ENCODE data around the gene USP3.

The USP3 gene

DNA sequence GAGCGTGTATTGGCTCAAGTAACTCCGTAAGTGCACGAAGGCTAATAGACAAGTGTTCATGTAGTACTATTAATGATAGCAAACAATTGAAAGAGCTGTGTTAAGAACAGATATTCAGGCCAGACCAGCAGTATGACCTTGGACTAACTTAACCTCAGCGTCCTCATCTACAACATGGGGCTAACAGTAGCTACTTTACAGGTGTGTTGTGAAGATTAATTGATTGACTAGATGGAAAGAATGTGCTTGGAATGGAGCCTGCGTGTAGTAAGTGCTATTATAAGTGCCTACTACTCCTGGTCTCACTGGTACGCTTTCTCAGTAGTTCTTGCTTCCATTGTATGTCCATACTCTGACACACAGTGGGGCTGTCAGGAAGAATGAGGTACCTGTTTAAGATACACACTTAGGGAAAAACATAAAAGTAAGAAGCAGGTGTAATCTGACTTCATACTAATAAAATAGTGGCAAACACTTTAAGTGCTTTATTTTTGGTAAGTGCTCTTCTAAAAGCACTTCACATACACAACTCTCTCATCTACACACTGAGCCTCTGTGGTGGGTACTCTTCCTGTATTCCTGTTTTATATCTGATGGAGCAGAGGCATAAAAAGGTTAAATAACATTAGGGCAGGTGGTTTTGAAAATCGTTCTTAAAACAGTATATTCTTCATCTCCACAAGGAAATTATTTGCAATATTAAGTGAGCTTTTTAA, 68.5 kb downstream of the USP3 start:
- H3K4me3 Mint-ChIP-seq, result no peak overlapping the region
- H3K27me3 Mint-ChIP-seq, result no peaks in the 10 kb centered on the region
- DNase-seq (ENCODE audit: low spot score in 2 of 2) (no peak), ATAC-seq (ENCODE audit: low read depth) (no peak)
- no peaks in the 10 kb centered on the region for H3K9me3 Mint-ChIP-seq
- H3K36me3 Mint-ChIP-seq, result peaks cover 30% of the 10 kb centered on the region
- peak overlapping the region; percentile 79 for H3K27ac Mint-ChIP-seq
- peaks cover 4% of the 10 kb centered on the region for H3K4me1 Mint-ChIP-seq

DNA sequence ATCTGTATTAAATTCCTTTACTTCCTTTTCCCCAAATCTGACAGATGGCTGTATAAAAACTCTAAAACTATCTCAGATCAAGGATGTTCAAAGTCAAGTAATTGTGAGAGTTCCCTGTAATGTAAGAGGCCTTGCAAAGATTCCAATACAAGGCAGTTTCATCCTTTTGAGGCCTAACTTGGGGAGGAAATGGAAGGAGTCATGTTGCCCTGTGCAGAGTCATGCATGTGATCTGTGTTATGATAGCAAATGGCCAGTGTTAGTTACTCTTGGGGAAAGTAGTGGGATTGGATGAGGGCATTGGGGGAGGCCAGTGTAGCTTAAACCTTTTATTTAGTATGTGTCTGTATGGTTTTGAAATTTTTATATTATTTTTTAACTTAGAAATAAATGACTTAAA, 69.1 kb downstream of the USP3 start:
- Mint-ChIP-seq H3K27ac (peak overlapping the region; percentile 79), H3K36me3 (peaks cover 28% of the 10 kb centered on the region), H3K4me3 (no peak overlapping the region), H3K9me3 (no peaks in the 10 kb centered on the region), H3K27me3 (no peaks in the 10 kb centered on the region), H3K4me1 (peaks cover 2% of the 10 kb centered on the region)
- no peak for ATAC-seq (ENCODE audit: low read depth)
- no peak for DNase-seq (ENCODE audit: low spot score in 2 of 2)

DNA sequence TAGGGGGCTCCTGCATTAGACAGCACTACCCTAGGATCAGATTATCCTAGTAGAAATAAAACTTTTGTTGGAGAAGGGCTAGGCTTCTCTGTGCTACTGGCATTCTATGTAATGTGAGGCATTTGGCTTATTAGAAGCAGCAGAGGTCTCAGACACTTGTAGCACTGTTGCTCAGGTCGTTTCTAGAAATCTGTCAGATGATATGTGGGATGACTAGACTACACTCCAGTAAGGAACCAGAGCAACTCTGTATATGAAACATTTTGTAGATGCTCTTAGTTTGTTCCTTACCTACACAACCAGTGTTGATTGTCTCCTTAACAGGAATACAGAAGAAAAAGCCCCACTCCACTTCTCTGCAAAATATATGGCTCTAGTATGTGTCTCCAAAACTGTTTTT, 70.9 kb downstream of the USP3 start:
- H3K36me3 Mint-ChIP-seq, result peaks cover 27% of the 10 kb centered on the region
- no peak for ATAC-seq (ENCODE audit: low read depth)
- H3K4me1 Mint-ChIP-seq, result peaks cover 5% of the 10 kb centered on the region

DNA sequence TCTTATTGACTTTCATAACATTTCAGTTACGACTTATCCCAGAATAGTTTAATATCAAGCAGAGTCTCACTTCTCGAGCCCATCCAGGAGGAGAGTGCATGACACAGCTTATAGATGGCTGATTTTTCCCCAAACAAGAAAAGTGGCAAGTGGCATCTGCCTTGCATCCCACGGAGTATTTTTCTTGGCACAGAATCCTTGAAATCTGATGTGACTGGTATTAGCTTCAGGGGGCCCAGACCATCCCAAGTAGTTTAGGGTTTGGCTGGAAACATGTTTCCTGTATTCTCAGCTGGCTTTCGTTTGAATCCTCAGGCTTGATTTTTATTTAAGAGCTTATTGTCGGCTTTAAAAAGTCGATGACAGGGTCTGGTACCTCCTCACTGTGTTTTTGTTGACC, 72.0 kb downstream of the USP3 start:
- no peak for ATAC-seq (ENCODE audit: low read depth)
- Mint-ChIP-seq H3K27ac (no peak overlapping the region), H3K4me3 (no peak overlapping the region), H3K27me3 (no peaks in the 10 kb centered on the region), H3K9me3 (no peaks in the 10 kb centered on the region), H3K4me1 (peaks cover 10% of the 10 kb centered on the region), H3K36me3 (peaks cover 26% of the 10 kb centered on the region)
- no peak for DNase-seq (ENCODE audit: low spot score in 2 of 2)

More for the DNA sequence above, 70.9 kb downstream of the USP3 start:
- H3K9me3 Mint-ChIP-seq, result no peaks in the 10 kb centered on the region
- H3K27ac Mint-ChIP-seq, result peak overlapping the region; percentile 5
- no peak for DNase-seq (ENCODE audit: low spot score in 2 of 2)
- H3K27me3 Mint-ChIP-seq, result no peaks in the 10 kb centered on the region
- H3K4me3 Mint-ChIP-seq, result no peak overlapping the region

DNA sequence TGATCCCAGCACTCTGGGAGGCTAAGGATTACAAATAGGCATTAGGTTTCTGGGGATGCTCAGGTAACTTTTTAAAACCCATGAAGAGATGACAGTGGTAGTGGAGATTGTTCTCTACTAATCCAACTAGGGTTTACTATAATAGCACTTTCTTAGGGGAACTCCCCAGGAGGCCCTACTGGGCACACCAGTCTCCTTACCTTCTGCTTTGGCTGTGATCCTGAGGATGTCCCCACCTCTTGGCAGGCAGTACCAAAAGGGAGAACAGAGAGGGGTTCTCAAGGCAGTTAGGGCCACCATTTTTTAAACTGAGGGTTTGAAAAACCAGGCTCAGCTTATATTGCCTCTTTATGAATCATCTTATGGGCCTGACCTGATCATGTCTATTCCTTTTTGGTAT, 77.8 kb downstream of the USP3 start:
- H3K36me3 Mint-ChIP-seq, result peaks cover 38% of the 10 kb centered on the region
- peak overlapping the region; percentile 85 for H3K27ac Mint-ChIP-seq
- ATAC-seq (ENCODE audit: low read depth) (peak; percentile 17), DNase-seq (ENCODE audit: low spot score in 2 of 2) (no peak)
- no peaks in the 10 kb centered on the region for H3K27me3 Mint-ChIP-seq
- no peaks in the 10 kb centered on the region for H3K9me3 Mint-ChIP-seq
- H3K4me1 Mint-ChIP-seq, result peaks cover 14% of the 10 kb centered on the region
- no peak overlapping the region for H3K4me3 Mint-ChIP-seq

DNA sequence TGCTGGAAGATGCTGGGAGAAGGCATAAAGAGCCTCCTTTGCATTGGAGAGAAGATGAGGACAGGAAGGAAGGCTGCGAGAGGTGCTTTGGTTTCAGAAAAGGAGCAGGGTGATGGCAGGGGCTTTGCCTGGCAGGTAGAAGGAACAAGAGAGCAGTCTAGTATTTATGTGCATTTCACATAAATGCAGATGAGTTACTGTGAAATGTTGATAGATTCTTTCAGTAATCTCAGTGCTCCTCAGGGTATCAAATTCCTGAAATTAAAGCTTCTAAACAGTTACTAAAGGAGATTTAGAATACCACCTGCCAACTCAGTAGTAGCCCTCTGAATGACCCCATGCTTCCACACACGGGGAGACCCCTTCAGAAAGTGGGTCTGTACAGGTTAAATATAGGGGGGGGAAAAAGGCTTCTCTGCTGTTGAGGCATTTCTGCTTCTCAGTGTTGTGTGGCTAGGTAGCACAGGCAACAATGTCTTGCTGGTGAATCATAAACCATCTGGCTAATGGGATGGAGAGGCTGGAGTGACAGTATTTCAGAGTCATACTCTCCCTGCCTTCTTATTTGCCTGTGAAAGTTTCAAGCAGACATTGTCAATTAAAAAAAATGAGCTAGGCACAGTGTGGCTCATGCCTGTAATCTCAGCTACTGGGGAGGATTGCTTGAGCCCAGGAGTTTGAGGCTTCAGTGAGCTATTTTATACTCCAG, 78.5 kb downstream of the USP3 start:
- H3K4me3 Mint-ChIP-seq, result no peak overlapping the region
- peak overlapping the region; percentile 85 for H3K27ac Mint-ChIP-seq
- H3K9me3 Mint-ChIP-seq, result no peaks in the 10 kb centered on the region
- no peak for DNase-seq (ENCODE audit: low spot score in 2 of 2)
- ATAC-seq (ENCODE audit: low read depth), result no peak
- H3K27me3 Mint-ChIP-seq, result no peaks in the 10 kb centered on the region
- H3K4me1 Mint-ChIP-seq, result peaks cover 14% of the 10 kb centered on the region
- H3K36me3 Mint-ChIP-seq, result peaks cover 38% of the 10 kb centered on the region

DNA sequence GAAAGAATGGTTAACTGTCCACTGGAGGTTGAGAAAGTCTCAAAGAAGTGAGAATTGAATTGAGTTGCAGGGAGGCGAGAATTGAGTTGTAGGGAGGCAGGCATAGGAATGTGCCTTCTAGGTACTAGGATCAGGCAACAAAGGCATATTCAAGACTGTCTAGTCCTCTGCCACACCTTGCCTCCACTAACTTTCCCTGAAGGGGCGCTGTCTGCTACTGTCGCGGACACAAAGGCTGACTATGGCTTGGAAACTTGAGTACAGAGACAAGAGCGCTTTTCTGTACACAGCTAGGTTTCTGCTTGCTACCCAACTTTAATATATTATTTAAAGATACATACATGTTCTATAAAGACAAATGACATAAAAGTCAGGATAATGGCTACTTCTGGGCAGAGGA, 82.4 kb downstream of the USP3 start:
- Mint-ChIP-seq H3K36me3 (peaks cover 59% of the 10 kb centered on the region), H3K4me3 (no peak overlapping the region), H3K9me3 (no peaks in the 10 kb centered on the region), H3K27ac (peak overlapping the region; percentile 64), H3K27me3 (no peaks in the 10 kb centered on the region), H3K4me1 (peaks cover 6% of the 10 kb centered on the region)
- no peak for DNase-seq (ENCODE audit: low spot score in 2 of 2)
- no peak for ATAC-seq (ENCODE audit: low read depth)

DNA sequence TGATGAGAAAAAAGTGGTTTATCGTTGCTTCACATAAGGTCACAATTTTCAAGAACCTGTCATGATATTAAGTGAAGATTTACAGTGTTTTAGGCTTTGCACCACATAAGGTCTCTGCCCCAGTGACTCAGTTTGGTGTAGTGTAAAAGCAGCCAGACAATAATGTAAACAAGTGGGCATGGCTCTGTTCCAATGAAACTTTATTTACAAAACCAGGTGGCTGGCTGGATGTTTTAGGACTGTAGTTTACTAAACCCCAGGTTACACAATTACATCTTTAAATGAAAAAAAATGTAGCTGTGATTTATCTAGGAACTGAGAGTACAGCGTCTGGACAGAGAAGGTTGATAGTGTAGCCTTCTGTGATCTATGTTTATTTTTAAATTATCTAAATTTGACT, 83.1 kb downstream of the USP3 start:
- DNase-seq (ENCODE audit: low spot score in 2 of 2) (no peak), ATAC-seq (ENCODE audit: low read depth) (no peak)
- H3K27ac Mint-ChIP-seq, result no peak overlapping the region

DNA sequence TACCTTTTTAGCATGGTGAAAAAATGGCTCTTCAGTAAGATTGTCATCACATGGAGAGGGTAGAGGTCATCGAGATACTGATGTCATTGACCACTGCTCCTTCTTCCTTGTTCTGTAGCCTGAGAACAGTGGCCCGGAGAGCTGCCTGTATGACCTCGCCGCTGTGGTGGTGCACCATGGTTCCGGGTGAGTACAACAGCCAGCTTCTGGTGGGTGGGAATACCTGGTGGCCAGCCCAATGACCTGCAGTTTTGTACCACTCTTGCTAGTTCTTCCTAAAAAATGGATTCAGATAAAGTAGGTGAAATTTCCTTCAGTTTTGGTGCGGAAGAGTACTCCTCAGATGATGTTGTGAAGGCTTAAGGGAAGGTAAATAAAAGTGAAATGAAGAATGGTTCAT, 84.4 kb downstream of the USP3 start:
- DNase-seq (ENCODE audit: low spot score in 2 of 2) (no peak), ATAC-seq (ENCODE audit: low read depth) (no peak)
- Mint-ChIP-seq H3K4me3 (no peak overlapping the region), H3K4me1 (peaks cover 2% of the 10 kb centered on the region), H3K9me3 (no peaks in the 10 kb centered on the region), H3K27me3 (no peaks in the 10 kb centered on the region), H3K27ac (peak overlapping the region; percentile 35), H3K36me3 (peaks cover 48% of the 10 kb centered on the region)

More for the DNA sequence above, 83.1 kb downstream of the USP3 start:
- no peaks in the 10 kb centered on the region for H3K27me3 Mint-ChIP-seq
- H3K4me1 Mint-ChIP-seq, result peaks cover 4% of the 10 kb centered on the region
- H3K9me3 Mint-ChIP-seq, result no peaks in the 10 kb centered on the region
- no peak overlapping the region for H3K4me3 Mint-ChIP-seq
- H3K36me3 Mint-ChIP-seq, result peaks cover 55% of the 10 kb centered on the region

DNA sequence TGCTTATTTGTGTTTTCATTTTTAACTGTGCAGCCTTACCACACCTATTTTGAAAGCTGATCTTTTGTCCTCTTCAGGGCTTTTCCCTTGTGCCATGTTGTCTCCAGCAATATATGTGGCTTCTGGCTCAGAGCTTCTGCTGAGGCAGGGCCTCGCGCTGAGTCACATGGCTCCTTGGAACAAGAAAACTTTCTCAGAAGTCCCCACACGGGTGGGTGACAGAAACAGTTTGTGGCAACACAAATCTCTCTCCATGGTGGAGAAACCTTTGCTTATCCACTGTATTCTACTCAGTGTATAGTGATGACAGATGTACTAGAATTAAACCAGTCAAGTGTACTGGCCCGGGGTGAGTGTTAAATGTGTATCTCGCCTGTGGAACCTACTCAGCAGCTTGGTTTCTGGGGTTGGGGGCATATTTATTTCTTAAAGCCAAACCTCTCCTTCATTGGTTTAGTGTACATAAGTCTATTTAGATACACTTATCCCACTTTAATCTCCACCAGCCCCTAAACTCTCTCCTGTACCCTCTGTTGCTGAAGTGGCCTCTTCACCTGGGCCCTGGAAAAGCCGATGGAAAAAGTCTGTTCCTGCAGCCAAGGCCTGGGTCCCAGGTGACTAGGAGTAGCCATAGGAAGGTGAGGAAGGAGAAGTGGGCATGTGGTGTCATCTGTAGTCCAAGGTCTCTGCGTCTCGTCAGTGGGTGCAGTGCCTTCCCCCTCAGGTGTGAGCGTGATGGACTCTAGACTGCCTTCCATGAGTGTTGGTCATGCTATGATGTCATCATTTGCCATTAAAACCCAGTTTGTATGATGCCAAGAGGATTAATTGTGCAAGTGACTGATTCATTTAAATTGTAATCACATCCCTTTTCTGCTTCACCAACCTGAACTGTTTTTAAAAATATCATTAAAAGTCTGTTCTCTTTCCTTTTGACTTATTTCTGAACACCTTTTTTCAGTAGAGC, 89.6 kb downstream of the USP3 start:
- DNase-seq (ENCODE audit: low spot score in 2 of 2), result peak in 1 of 2 donors; percentile 10
- peak overlapping the region; percentile 87 for H3K27ac Mint-ChIP-seq
- H3K36me3 Mint-ChIP-seq, result peaks cover 25% of the 10 kb centered on the region
- H3K4me1 Mint-ChIP-seq, result peaks cover 37% of the 10 kb centered on the region
- no peaks in the 10 kb centered on the region for H3K27me3 Mint-ChIP-seq
- no peaks in the 10 kb centered on the region for H3K9me3 Mint-ChIP-seq
- no peak overlapping the region for H3K4me3 Mint-ChIP-seq
- ATAC-seq (ENCODE audit: low read depth), result no peak

DNA sequence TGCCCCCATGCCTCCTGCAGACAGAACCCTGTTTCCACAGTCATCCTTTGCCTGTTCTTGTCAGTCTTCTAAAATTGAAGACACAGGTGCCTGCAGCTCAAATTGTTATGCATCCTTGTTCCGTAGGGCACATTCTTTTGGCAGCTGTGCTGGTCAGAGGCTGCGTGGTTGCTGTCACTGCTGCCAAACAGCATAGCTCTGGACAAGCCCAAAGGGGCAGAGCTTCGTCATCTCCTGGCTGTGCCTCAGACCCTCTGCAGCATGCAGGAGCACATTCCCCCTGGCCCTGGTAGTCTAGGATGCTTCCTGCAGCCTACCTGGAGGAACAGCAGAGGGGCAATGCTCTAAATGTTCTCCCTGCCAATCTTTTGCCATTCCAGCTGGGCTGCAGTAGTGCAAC, 90.7 kb downstream of the USP3 start:
- Mint-ChIP-seq H3K4me3 (no peak overlapping the region), H3K36me3 (peaks cover 16% of the 10 kb centered on the region), H3K4me1 (peaks cover 46% of the 10 kb centered on the region), H3K27ac (peak overlapping the region; percentile 87), H3K9me3 (no peaks in the 10 kb centered on the region), H3K27me3 (no peaks in the 10 kb centered on the region)
- ATAC-seq (ENCODE audit: low read depth), result no peak
- peak in 1 of 2 donors; percentile 10 for DNase-seq (ENCODE audit: low spot score in 2 of 2)

DNA sequence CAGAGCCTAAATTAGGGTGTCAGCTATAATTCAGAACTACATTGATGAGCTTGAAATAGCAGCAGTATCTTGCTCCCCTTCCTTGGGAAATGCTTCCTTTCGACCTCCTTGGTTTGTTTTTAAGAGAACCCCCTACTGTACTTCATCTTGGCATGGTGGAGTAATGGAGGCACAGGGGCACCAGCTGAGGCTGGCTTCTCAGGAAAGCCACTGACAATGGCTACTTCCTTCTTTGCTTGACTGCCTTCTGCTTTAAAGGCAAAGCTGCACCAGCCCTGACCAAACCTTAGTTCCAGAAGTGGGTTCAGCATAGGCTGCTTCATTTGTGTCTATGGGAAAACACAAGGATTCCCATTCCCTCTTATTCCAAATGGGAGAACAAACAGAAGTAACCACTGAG, 91.3 kb downstream of the USP3 start:
- Mint-ChIP-seq H3K27me3 (no peaks in the 10 kb centered on the region), H3K9me3 (no peaks in the 10 kb centered on the region), H3K4me3 (no peak overlapping the region), H3K4me1 (peaks cover 46% of the 10 kb centered on the region), H3K27ac (peak overlapping the region; percentile 87), H3K36me3 (peaks cover 12% of the 10 kb centered on the region)
- DNase-seq (ENCODE audit: low spot score in 2 of 2) (peak in 1 of 2 donors; percentile 8), ATAC-seq (ENCODE audit: low read depth) (no peak)

DNA sequence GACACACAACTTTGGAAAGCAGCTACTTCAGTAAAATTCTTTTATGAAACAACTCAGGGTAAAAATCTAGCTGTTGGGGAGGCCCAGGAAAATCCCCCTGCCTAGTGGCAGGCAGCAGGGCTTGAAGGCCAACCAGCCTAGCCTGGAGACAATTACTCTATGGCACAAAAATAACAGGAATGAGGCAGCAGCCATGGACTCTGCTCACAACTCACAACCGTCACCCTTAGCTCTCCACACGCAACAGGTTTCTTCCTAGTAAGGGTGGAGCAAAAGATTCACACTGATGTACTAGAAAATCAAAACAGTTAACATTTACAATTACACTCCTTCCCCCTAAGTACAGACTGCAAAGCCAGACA, 92.3 kb downstream of the USP3 start:
- ATAC-seq (ENCODE audit: low read depth) (no peak), DNase-seq (ENCODE audit: low spot score in 2 of 2) (peak in 1 of 2 donors; percentile 7)
- Mint-ChIP-seq H3K4me3 (no peak overlapping the region), H3K4me1 (peaks cover 46% of the 10 kb centered on the region), H3K36me3 (peaks cover 3% of the 10 kb centered on the region), H3K27me3 (no peaks in the 10 kb centered on the region), H3K27ac (peak overlapping the region; percentile 87), H3K9me3 (no peaks in the 10 kb centered on the region)

Measured in memory B cell (primary cell).